H1 (cell line): ENCODE results near the gene IFNGR1. TPM values are rescaled to one million over a fixed set of nuclear protein-coding genes. Genes with fewer than 3 reads are reported as not detected.

Experiments
- CTCF ChIA-PET: fragments of 300-600 bp; sonication (Branson Sonifier 250); formaldehyde crosslinking; loops from one replicate; lab custom pipeline; 2021; ENCODE audit not compliant: partially characterized antibody; lab: Charles Lee
- POLR2A ChIA-PET: fragments of 300-600 bp; sonication (Branson Sonifier 250); formaldehyde crosslinking; loops from one replicate; lab custom pipeline; 2021; ENCODE audit warnings: inconsistent platforms; ENCODE audit not compliant: partially characterized antibody; lab: Charles Lee
- DNase-seq, 2 experiments: peaks; one replicate each; pipeline versions ENCODE4 v3.0.0 to v3.0.0-alpha.2; 2010 to 2022; ENCODE audit warnings: low spot score in 2 of 2, low read depth in 1 of 2, mixed read lengths in 1 of 2
- FAIRE-seq: peaks from 2 replicates; lab custom pipeline; 2011; peaks lifted over from hg19 to GRCh38; lab: Jason Lieb, UNC
- H2AFZ ChIP-seq: 2 replicates; pipeline ENCODE4 v1.8.1; 2012; ENCODE audit warnings: low read length, inconsistent platforms
- H2AK5ac ChIP-seq: 2 replicates; pipeline ENCODE4 v1.6.1; 2013; ENCODE audit warnings: low read depth, low read length
- H2BK120ac ChIP-seq: replicated peaks from 2 replicates; pipeline ENCODE3; 2013; ENCODE audit warnings: low read depth, low read length, inconsistent platforms
- H2BK12ac ChIP-seq: 2 replicates; pipeline ENCODE4 v1.6.1; 2013; ENCODE audit warnings: low read depth, low read length
- H2BK15ac ChIP-seq: 2 replicates; pipeline ENCODE4 v1.6.1; 2013; ENCODE audit warnings: low read length
- H2BK20ac ChIP-seq: 2 replicates; pipeline ENCODE4 v1.6.1; 2013; ENCODE audit warnings: low read length
- H2BK5ac ChIP-seq: 2 replicates; pipeline ENCODE4 v1.6.1; 2013; ENCODE audit warnings: low read depth, low read length
- H3K14ac ChIP-seq: 2 replicates; pipeline ENCODE4 v1.6.1; 2013; ENCODE audit warnings: inconsistent platforms; ENCODE audit not compliant: insufficient read length
- H3K18ac ChIP-seq: 2 replicates; pipeline ENCODE4 v1.6.1; 2013; ENCODE audit warnings: low read length; ENCODE audit errors: extremely low read depth
- H3K23ac ChIP-seq: 2 replicates; pipeline ENCODE4 v1.6.1; 2013; ENCODE audit warnings: inconsistent platforms; ENCODE audit not compliant: insufficient read length
- H3K23me2 ChIP-seq: 2 replicates; pipeline ENCODE4 v1.6.1; 2013; ENCODE audit warnings: low read depth, low read length
- H3K27ac ChIP-seq: 2 replicates; pipeline ENCODE4 v1.6.1; 2011; ENCODE audit warnings: low read depth, low read length, inconsistent platforms
- H3K27me3 ChIP-seq, 4 experiments: replicated peaks in 1 of 4; 1 replicate in 1 of 4; 2 replicates in 3 of 4; pipeline versions ENCODE4 v1.6.1 to v1.8.1; 2011 to 2013; ENCODE audit warnings: low read length in 3 of 4, mild to moderate bottlenecking in 3 of 4, inconsistent platforms in 2 of 4, mixed read lengths in 2 of 4, moderate library complexity in 1 of 4; ENCODE audit not compliant: control insufficient read depth in 3 of 4, insufficient read depth in 3 of 4; ENCODE audit errors: extremely low read depth in 1 of 4
- H3K36me3 ChIP-seq, 4 experiments: 2 replicates each; pipeline versions ENCODE4 v1.6.1 to v1.8.1; 2011 to 2013; ENCODE audit warnings: mild to moderate bottlenecking in 4 of 4, low read length in 3 of 4, moderate library complexity in 2 of 4, control low read depth in 1 of 4, inconsistent platforms in 1 of 4; ENCODE audit not compliant: insufficient read depth in 4 of 4, control insufficient read depth in 2 of 4
- H3K4ac ChIP-seq: replicated peaks from 2 replicates; pipeline ENCODE3; 2013; ENCODE audit warnings: low read length, low read depth, mixed read lengths, inconsistent platforms; ENCODE audit not compliant: insufficient read length
- H3K4me1 ChIP-seq, 4 experiments: replicated peaks in 1 of 4; 1 replicate in 1 of 4; 2 replicates in 3 of 4; pipeline versions ENCODE4 v1.6.1 to v1.8.1; 2011 to 2013; ENCODE audit warnings: low read length in 3 of 4, inconsistent platforms in 2 of 4, mixed read lengths in 1 of 4; ENCODE audit not compliant: insufficient read depth in 4 of 4, control insufficient read depth in 3 of 4
- H3K4me2 ChIP-seq, 2 experiments: 2 replicates each; pipeline versions ENCODE4 v1.6.1 to v1.8.1; 2011 to 2013; ENCODE audit warnings: low read depth in 2 of 2, low read length in 2 of 2, control low read depth in 1 of 2, inconsistent platforms in 1 of 2, mild to moderate bottlenecking in 1 of 2; ENCODE audit not compliant: insufficient read depth in 1 of 2
- H3K4me3 ChIP-seq, 4 experiments: fragments of 200-600, 300-600 bp in 1 of 4; sonication (generic), shearing (Covaris generic), sonication (Bioruptor Twin) in 1 of 4; 2 replicates each; pipeline versions ENCODE4 v1.5.1 to v1.8.1; 2011 to 2016; ENCODE audit warnings: low read length in 4 of 4, low read depth in 3 of 4, control low read depth in 2 of 4, inconsistent platforms in 2 of 4, mild to moderate bottlenecking in 2 of 4, mixed read lengths in 1 of 4, moderate library complexity in 1 of 4; ENCODE audit not compliant: insufficient read depth in 2 of 4; ENCODE audit errors: extremely low read depth in 1 of 4
- H3K56ac ChIP-seq: replicated peaks from 2 replicates; pipeline ENCODE3; 2013; ENCODE audit warnings: low read depth, mild to moderate bottlenecking, mixed read lengths, low read length, inconsistent platforms; ENCODE audit not compliant: insufficient read length
- H3K79me1 ChIP-seq: 2 replicates; pipeline ENCODE4 v1.6.1; 2013; ENCODE audit warnings: low read depth, low read length, control low read depth
- H3K79me2 ChIP-seq, 2 experiments: 2 replicates each; pipeline versions ENCODE4 v1.6.1 to v1.8.1; 2012 to 2013; ENCODE audit warnings: low read length in 2 of 2, mild to moderate bottlenecking in 2 of 2, inconsistent platforms in 1 of 2; ENCODE audit not compliant: insufficient read depth in 2 of 2, control insufficient read depth in 1 of 2
- H3K9ac ChIP-seq, 4 experiments: replicated peaks in 1 of 4; 1 replicate in 1 of 4; 2 replicates in 3 of 4; pipeline versions ENCODE4 v1.6.1 to v1.8.1; 2011 to 2013; ENCODE audit warnings: low read depth in 3 of 4, low read length in 3 of 4, control low read depth in 2 of 4, mild to moderate bottlenecking in 2 of 4, moderate library complexity in 2 of 4, inconsistent platforms in 1 of 4; ENCODE audit errors: extremely low read depth in 1 of 4
- H3K9me3 ChIP-seq, 2 experiments: 2 replicates each; pipeline versions ENCODE4 v1.6.1 to v1.8.1; 2012 to 2013; ENCODE audit warnings: mild to moderate bottlenecking in 2 of 2, moderate library complexity in 2 of 2, control low read depth in 1 of 2, inconsistent platforms in 1 of 2, low read depth in 1 of 2, low read length in 1 of 2, mixed read lengths in 1 of 2; ENCODE audit not compliant: insufficient read depth in 2 of 2
- H4K20me1 ChIP-seq, 2 experiments: replicated peaks in 1 of 2; 2 replicates each; pipeline versions ENCODE3 to v1.8.1; 2011 to 2013; ENCODE audit warnings: inconsistent platforms in 2 of 2, low read length in 2 of 2, mild to moderate bottlenecking in 1 of 2; ENCODE audit not compliant: insufficient read depth in 2 of 2, control insufficient read depth in 1 of 2
- H4K5ac ChIP-seq: 2 replicates; pipeline ENCODE4 v1.6.1; 2013; ENCODE audit warnings: low read length, low read depth, mixed read lengths, inconsistent platforms; ENCODE audit not compliant: insufficient read length
- H4K8ac ChIP-seq: 2 replicates; pipeline ENCODE4 v1.8.0; 2013; ENCODE audit warnings: mild to moderate bottlenecking, moderate library complexity, low read length, inconsistent platforms; ENCODE audit not compliant: insufficient read depth; ENCODE audit errors: extremely low read depth
- H4K91ac ChIP-seq: replicated peaks from 2 replicates; pipeline ENCODE3; 2013; ENCODE audit warnings: low read length, mixed read lengths, inconsistent platforms; ENCODE audit not compliant: insufficient read length
- CEBPB ChIP-seq: IDR thresholded peaks from 2 replicates; pipeline ENCODE4 v1.6.1; 2012; ENCODE audit warnings: low read depth, low read length
- EZH2 ChIP-seq: fragments of 200-600 bp; sonication (generic); IDR thresholded peaks from 2 replicates; pipeline ENCODE4 v1.7.1; 2012; ENCODE audit warnings: low read depth, mild to moderate bottlenecking, moderate library complexity, low read length, inconsistent platforms; ENCODE audit not compliant: severe bottlenecking
- GABPA ChIP-seq: IDR thresholded peaks from 2 replicates; pipeline ENCODE4 v1.6.1; 2011; ENCODE audit warnings: mild to moderate bottlenecking, low read length, moderate library complexity, borderline replicate concordance; ENCODE audit not compliant: insufficient read depth
- WGBS, 2 experiments: shearing (Covaris generic) in 1 of 2; methylation state at CpG; one replicate each; pipeline versions ENCODE4 v1.1.6 to v1.1.7; 2013 to 2015; ENCODE audit warnings: low lambda C conversion rate in 2 of 2, mixed read lengths in 2 of 2, inconsistent platforms in 1 of 2, low coverage in 1 of 2, missing lambda C conversion rate in 1 of 2; ENCODE audit not compliant: insufficient replicate concordance in 2 of 2, insufficient coverage in 1 of 2, insufficient read length in 1 of 2; ENCODE audit errors: extremely low coverage in 1 of 2, missing lambda C conversion rate in 1 of 2; 5-methylcytosine and 5-hydroxymethylcytosine counted together
- polyA plus RNA-seq, 7 experiments: library from polyadenylated mRNA; depleted of rRNA in 3 of 7; stranded (reverse) in 5 of 7; unstranded in 2 of 7; fragments of >200 nt in 5 of 7; fragments of 200-250 nt in 2 of 7; gene quantifications; 1 replicate in 5 of 7; 2 replicates in 1 of 7; 4 replicates in 1 of 7; pipeline versions ENCODE4 v1.2.1 to v1.2.3, GENCODE V29; 2011 to 2013; ENCODE audit warnings: missing spikeins in 2 of 7, mixed read lengths in 2 of 7
- total RNA-seq: library from RNA; stranded (reverse); fragmentation: NEBNext Ultra II Directional; extraction: Animal tissue kit (Norgen Biotek cat#: 25700); gene quantifications from 2 replicates; pipeline ENCODE4 v1.2.1, GENCODE V29; 2021
- TF ChIP-seq, protein P1 (sequence below): IDR thresholded peaks from 2 replicates; pipeline ENCODE4 v1.6.1; 2012; ENCODE audit warnings: inconsistent platforms

The IFNGR1 gene
- total and polyA plus RNA-seq, 2 of the 8 experiments (the other 6 are each of a cell fraction or from before 2014, with no cell fraction given) = 9.7 to 20.9 TPM

DNA sequence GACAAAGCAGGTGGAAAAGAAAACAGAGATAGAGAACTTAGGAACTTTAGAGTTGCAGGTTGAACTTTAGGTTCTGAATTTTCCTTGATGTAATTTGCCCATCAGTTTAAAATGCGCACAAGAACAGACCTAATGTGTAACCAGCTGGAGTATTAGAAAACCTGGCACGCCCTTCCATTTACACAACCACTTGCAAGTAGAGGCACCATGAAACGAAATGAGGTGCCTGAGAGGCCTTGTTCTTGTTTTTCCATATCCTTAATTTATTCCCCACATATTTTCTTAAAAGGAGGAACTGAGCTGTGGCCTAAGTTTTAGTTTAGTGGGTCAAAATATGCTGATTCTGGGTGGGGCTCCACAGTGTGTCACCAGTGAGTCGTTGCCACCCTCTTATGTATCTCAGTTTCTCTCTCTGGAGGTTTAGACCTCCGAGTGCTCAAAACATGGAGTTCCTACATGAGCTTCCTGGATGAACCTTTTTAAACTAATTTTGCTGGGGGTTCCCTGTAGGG is 28.5 kb downstream of the IFNGR1 start:
- H3K79me2 ChIP-seq = no peaks in the 10 kb centered on the region
- H3K4me1 ChIP-seq = no peaks in the 10 kb centered on the region
- no peaks in the 10 kb centered on the region for H3K23me2 ChIP-seq
- no peak overlapping the region for H2BK5ac ChIP-seq
- H3K4me2 ChIP-seq = no peak overlapping the region
- no peak overlapping the region for H3K4me3 ChIP-seq
- H3K56ac ChIP-seq = no peak overlapping the region
- no peak overlapping the region for H3K9ac ChIP-seq
- no peak for DNase-seq
- no peak for FAIRE-seq
- H4K5ac ChIP-seq = no peak overlapping the region
- H2AFZ ChIP-seq = no peak overlapping the region
- no peak overlapping the region for H2AK5ac ChIP-seq
- peaks cover 40 to 47% of the 10 kb centered on the region in 2 experiments for H3K9me3 ChIP-seq
- no peak overlapping the region for H3K27ac ChIP-seq
- no peak overlapping the region for H4K8ac ChIP-seq
- no peak overlapping the region for H2BK12ac ChIP-seq
- no peak overlapping the region for H3K14ac ChIP-seq
- no peak overlapping the region for H4K91ac ChIP-seq
- no peak overlapping the region for H3K23ac ChIP-seq
- H3K18ac ChIP-seq = no peak overlapping the region
- no peak overlapping the region for H2BK15ac ChIP-seq
- POLR2A ChIA-PET = no interaction called here
- no peaks in the 10 kb centered on the region for H3K27me3 ChIP-seq
- no peak overlapping the region for H2BK120ac ChIP-seq
- TF ChIP-seq EZH2 (no peak), CEBPB (no peak), GABPA (no peak)
- TF ChIP-seq, protein P1, sequence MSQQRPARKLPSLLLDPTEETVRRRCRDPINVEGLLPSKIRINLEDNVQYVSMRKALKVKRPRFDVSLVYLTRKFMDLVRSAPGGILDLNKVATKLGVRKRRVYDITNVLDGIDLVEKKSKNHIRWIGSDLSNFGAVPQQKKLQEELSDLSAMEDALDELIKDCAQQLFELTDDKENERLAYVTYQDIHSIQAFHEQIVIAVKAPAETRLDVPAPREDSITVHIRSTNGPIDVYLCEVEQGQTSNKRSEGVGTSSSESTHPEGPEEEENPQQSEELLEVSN = no peak
- H3K36me3 ChIP-seq = peaks cover 0 to 2% (median 0%) of the 10 kb centered on the region in 4 experiments; a peak in 1 of 8 replicates
- no peak overlapping the region for H2BK20ac ChIP-seq
- CTCF ChIA-PET = interaction anchor here (0.9 kb wide), 1 partner anchor 398 kb away, joined by 3 read pairs; no protein-coding TSS in a partner anchor
- WGBS, 2 experiments = 82% methylated on average over 5 of the region's 5 CpGs; no CpG with 5 or more reads in 1 of the 2 experiments
- no peaks in the 10 kb centered on the region for H3K79me1 ChIP-seq
- no peak overlapping the region for H3K4ac ChIP-seq
- no peaks in the 10 kb centered on the region for H4K20me1 ChIP-seq
